ENCODE data around the gene AGAP3.
"Not testable (repeated sequence)": the region's sequence is repeated elsewhere in the genome, so short reads cannot be mapped to it uniquely, and the experiment has no call there.

The AGAP3 gene

DNA sequence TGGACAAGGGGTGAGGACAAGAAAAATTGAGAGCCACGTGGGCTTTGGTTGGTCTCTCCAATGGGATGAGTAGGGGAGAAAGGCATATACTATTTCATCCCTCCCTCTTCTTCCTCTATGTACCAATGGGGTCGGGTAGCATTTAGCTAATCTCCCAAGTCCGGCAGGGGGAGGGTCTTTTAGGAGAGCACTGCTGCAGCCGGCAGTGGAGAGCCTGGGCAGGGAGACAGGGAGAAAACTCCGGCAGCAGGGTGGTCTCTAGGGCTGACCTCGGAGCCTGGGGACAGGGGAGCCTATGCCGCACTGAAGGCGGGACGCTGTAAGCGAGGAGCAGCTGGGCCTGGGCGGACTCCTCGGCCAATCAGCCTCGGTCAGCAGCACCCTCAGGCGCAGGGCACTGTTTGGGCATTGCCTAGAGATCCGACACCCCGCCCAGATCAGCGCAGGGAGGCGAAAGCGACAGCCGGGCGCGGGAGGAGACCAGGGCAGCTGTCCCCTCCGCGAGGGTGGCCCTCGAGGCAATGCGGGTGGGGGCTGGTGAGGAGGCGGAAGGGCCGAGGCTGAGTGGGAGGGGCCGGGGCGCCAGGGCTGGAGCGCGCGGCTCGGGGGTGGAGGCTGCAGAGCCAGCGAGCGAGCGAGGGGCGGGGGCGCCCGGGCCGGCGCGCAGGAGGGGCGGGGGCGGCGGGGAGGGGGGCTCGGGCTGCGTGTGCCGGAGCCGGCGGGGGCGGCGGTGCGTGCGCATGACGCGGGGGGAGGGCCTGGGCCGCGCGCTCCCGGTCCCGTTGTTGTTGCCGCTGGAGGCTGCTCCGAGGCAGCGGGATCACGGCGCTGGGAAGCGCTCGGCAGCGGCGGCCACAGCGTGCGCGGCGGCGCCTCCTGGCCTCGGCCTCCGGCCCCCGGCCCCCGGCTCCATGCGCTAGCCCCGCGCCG is at the start of gene AGAP3:
Gene AGAP3, plus strand, starts transcription at position 785 of the 930 bp plus-strand sequence. CDS start 267 bp downstream, outside the sequence.
- peak within 1 kb of the TSS; percentile 75 to 79 for H3K9ac ChIP-seq (ENCODE audit: low read length in 2 of 2)
- no peaks in the 10 kb centered on the region for H3K36me3 ChIP-seq (ENCODE audit: control insufficient read depth in 2 of 2, insufficient read depth in 2 of 2, low read length in 2 of 2)
- H3K4me3 ChIP-seq (ENCODE audit: low read length in 2 of 2): peak within 1 kb of the TSS; percentile 80 to 89
- H3K27me3 ChIP-seq (ENCODE audit: control insufficient read depth in 1 of 2, insufficient read depth in 2 of 2, low read length in 2 of 2): no peaks in the 10 kb centered on the region
- H3K27ac ChIP-seq (ENCODE audit: low read length): peak within 1 kb of the TSS; percentile 96
- H3K4me1 ChIP-seq (ENCODE audit: control insufficient read depth, insufficient read depth, low read length): peaks cover 70% of the 10 kb centered on the region
- H3K9me3 ChIP-seq (ENCODE audit: control insufficient read depth in 2 of 2, low read length in 2 of 2): no peaks in the 10 kb centered on the region

DNA sequence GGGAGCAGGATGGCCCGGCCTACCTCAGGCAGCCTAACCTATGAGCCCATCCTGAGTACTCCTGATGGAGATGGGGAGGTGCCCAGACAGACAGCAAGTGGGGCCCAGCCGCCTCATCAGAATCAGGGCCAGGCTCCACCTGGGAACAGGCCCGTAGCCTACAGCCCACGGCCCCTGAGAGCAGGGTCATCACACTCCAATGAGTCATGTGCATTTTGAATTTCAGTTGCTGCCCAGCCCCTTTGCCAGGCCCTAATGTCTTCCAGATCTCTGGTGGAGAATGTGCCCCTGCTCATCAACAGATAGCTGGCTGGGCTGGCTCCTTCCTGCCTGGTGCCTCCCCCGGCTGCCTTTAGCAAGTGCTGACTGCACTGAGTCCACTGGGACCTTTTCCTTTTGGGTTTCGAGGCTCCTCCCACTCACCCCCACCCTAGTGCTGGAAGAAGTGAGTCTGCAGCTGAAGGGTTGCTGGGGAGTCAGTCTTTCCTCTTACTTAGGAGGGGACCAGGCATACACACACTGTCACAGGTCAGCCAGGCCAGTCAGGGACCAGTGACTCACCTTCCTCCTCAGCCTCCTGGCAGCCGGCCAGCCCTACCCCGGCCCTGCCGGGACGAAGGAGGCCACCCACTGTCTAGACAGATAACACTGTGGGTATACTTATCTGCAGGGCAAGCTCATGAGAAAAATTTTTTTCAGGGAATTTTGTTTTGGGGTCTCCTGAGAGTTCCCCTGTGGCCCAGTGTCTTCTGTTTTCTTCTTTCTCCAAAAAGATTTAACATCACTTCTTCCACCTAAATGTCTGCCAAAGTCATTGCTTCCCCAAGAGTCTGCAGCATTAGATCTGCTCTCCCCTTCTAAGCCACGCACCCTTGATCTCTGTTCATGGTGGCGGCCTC is 47.1 kb upstream of the AGAP3 start:
- Histone ChIP-seq H3K36me3 (ENCODE audit: control insufficient read depth in 2 of 2, insufficient read depth in 2 of 2, low read length in 2 of 2) (peaks cover 29 to 35% of the 10 kb centered on the region in 2 donors), H3K27ac (ENCODE audit: low read length) (no peak overlapping the region), H3K27me3 (ENCODE audit: control insufficient read depth in 1 of 2, insufficient read depth in 2 of 2, low read length in 2 of 2) (no peaks in the 10 kb centered on the region), H3K9me3 (ENCODE audit: control insufficient read depth in 2 of 2, low read length in 2 of 2) (no peaks in the 10 kb centered on the region), H3K9ac (ENCODE audit: low read length in 2 of 2) (no peak overlapping the region), H3K4me3 (ENCODE audit: low read length in 2 of 2) (no peak overlapping the region), H3K4me1 (ENCODE audit: control insufficient read depth, insufficient read depth, low read length) (peaks cover 10% of the 10 kb centered on the region)

DNA sequence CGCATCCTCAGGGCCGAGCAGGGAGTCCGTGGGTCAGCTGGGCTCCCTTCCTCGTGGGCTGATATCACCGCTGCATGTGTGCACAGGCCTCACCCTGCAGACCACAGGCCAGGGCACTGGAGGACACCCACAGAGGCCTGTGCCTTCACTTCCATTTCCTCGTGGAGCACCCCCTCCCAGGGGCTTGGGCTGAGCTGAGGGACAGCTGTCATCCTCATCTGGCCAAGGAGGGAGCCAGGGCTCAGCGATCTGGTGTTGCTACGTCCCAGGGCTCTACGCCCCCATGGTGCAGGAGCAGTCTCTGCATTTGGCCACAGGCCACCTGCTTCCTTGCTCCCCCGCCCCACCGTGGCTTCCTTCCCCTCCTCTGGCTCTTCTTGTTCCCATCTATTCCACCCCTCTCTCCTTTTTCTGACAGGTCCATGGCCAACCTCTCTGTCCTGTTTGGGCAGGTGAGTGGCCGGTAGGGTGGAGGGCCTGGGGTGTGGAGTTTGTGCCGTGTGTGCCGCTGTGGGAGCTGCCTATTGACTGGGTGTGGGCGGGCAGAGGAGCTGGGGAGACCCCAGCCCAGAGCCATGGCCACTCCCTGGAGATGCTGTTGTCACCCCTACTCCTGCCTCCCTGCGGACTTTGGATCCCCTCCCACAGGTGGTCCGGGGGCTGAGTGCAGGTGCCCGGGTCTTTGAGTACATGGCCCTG is 46.3 kb upstream of the AGAP3 start:
- H3K9ac ChIP-seq (ENCODE audit: low read length in 2 of 2): no peak overlapping the region
- no peaks in the 10 kb centered on the region for H3K9me3 ChIP-seq (ENCODE audit: control insufficient read depth in 2 of 2, low read length in 2 of 2)
- no peak overlapping the region for H3K4me3 ChIP-seq (ENCODE audit: low read length in 2 of 2)
- peaks cover 27 to 37% of the 10 kb centered on the region in 2 donors for H3K36me3 ChIP-seq (ENCODE audit: control insufficient read depth in 2 of 2, insufficient read depth in 2 of 2, low read length in 2 of 2)
- no peaks in the 10 kb centered on the region for H3K27me3 ChIP-seq (ENCODE audit: control insufficient read depth in 1 of 2, insufficient read depth in 2 of 2, low read length in 2 of 2)
- H3K4me1 ChIP-seq (ENCODE audit: control insufficient read depth, insufficient read depth, low read length): peaks cover 10% of the 10 kb centered on the region
- no peak overlapping the region for H3K27ac ChIP-seq (ENCODE audit: low read length)

DNA sequence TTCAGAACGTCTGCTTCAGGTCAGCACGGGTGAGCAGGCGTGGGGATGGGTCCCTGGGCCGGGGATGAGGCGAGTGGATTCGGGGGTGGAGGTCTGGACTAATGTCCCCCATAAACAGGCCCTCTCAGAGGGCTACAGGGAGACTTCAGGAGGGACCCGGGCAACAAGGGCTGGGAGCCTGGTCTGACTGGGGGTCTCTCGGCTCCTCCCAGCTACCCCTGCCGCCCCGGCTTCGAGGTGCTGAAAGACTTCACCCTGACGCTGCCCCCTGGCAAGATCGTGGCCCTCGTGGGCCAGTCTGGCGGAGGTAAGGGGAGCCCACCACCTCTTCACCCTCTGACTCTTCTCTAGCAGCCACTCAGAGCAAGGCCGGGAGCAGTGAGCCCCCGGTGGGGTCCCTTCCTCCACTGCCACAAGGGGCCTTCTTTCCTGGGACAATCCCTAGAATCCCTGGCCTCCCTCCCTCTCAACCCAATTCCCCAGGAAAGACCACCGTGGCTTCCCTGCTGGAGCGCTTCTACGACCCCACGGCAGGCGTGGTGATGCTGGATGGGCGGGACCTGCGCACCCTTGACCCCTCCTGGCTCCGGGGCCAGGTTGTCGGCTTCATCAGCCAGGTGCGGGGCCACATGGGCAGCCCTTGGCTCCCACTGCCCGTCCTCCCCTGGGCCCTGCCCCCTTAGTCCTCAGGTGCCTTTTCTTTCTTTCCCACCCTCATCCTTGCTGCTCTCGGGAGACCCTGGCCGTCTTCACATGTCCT is 45.5 kb upstream of the AGAP3 start:
- H3K9ac ChIP-seq (ENCODE audit: low read length in 2 of 2): no peak overlapping the region
- no peaks in the 10 kb centered on the region for H3K27me3 ChIP-seq (ENCODE audit: control insufficient read depth in 1 of 2, insufficient read depth in 2 of 2, low read length in 2 of 2)
- H3K27ac ChIP-seq (ENCODE audit: low read length): no peak overlapping the region
- H3K9me3 ChIP-seq (ENCODE audit: control insufficient read depth in 2 of 2, low read length in 2 of 2): no peaks in the 10 kb centered on the region
- no peak overlapping the region for H3K4me3 ChIP-seq (ENCODE audit: low read length in 2 of 2)
- peaks cover 20 to 31% of the 10 kb centered on the region in 2 donors for H3K36me3 ChIP-seq (ENCODE audit: control insufficient read depth in 2 of 2, insufficient read depth in 2 of 2, low read length in 2 of 2)
- peaks cover 10% of the 10 kb centered on the region for H3K4me1 ChIP-seq (ENCODE audit: control insufficient read depth, insufficient read depth, low read length)

DNA sequence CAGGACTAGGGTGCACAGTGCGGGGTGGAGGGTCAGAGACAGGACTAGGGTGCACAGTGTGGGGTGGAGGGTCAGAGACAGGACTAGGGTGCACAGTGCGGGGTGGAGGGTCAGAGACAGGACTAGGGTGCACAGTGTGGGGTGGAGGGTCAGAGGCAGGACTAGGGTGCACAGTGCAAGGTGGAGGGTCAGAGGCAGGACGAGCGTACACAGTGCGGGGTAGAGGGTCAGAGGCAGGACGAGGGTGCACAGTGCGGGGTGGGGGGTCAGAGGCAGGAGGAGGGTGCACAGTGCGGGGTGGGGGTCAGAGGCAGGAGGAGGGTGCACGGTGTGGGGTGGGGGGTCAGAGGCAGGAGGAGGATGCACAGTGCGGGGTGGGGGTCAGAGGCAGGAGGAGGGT is 42.8 kb upstream of the AGAP3 start:
- not testable (repeated sequence) for H3K9me3 ChIP-seq (ENCODE audit: control insufficient read depth in 2 of 2, low read length in 2 of 2); H3K4me3 ChIP-seq (ENCODE audit: low read length in 2 of 2); H3K27me3 ChIP-seq (ENCODE audit: control insufficient read depth in 1 of 2, insufficient read depth in 2 of 2, low read length in 2 of 2); H3K9ac ChIP-seq (ENCODE audit: low read length in 2 of 2); H3K27ac ChIP-seq (ENCODE audit: low read length)
- peaks cover 11 to 22% of the 10 kb centered on the region in 2 donors for H3K36me3 ChIP-seq (ENCODE audit: control insufficient read depth in 2 of 2, insufficient read depth in 2 of 2, low read length in 2 of 2)
- H3K4me1 ChIP-seq (ENCODE audit: control insufficient read depth, insufficient read depth, low read length): peaks cover 15% of the 10 kb centered on the region

DNA sequence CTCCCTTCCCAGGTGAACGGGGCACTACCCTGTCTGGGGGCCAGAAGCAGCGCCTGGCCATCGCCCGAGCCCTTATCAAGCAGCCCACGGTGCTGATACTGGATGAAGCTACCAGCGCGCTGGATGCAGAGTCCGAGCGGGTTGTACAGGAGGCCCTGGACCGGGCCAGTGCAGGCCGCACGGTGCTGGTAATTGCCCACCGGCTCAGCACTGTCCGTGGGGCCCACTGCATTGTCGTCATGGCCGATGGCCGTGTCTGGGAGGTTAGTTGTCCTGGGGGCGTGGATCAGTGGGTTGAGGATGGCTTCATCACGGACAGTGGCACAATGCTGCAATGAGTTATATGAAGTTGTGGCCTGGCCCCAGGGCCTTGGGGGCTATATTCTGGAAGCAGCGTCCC is 42.3 kb upstream of the AGAP3 start:
- H3K9ac ChIP-seq (ENCODE audit: low read length in 2 of 2): no peak overlapping the region
- no peak overlapping the region for H3K4me3 ChIP-seq (ENCODE audit: low read length in 2 of 2)
- peaks cover 11 to 22% of the 10 kb centered on the region in 2 donors for H3K36me3 ChIP-seq (ENCODE audit: control insufficient read depth in 2 of 2, insufficient read depth in 2 of 2, low read length in 2 of 2)
- no peak overlapping the region for H3K27ac ChIP-seq (ENCODE audit: low read length)
- no peaks in the 10 kb centered on the region for H3K9me3 ChIP-seq (ENCODE audit: control insufficient read depth in 2 of 2, low read length in 2 of 2)
- H3K27me3 ChIP-seq (ENCODE audit: control insufficient read depth in 1 of 2, insufficient read depth in 2 of 2, low read length in 2 of 2): no peaks in the 10 kb centered on the region
- H3K4me1 ChIP-seq (ENCODE audit: control insufficient read depth, insufficient read depth, low read length): peaks cover 10% of the 10 kb centered on the region

DNA sequence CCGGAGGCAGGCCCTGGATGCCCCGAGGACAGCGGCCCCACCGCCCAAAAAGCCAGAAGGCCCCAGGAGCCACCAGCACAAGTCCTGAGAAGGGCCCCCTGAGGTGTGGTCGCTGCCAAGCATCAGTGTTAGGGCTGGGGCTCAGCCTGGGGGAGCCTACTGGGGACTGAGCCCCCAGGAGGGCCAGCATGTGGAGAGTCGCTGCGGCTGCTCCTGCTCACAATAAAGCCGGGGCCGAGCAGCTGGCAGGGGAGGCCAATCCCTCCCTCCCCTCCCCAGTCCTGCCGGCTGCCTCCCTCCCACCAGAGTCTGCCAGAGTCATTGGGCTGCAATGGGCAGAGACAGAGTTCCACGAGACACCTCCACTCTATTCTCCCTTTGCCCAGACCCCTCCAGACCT is 41.0 kb upstream of the AGAP3 start:
- H3K9ac ChIP-seq (ENCODE audit: low read length in 2 of 2): no peak overlapping the region
- peaks cover 4% of the 10 kb centered on the region for H3K4me1 ChIP-seq (ENCODE audit: control insufficient read depth, insufficient read depth, low read length)
- peaks cover 11 to 21% of the 10 kb centered on the region in 2 donors for H3K36me3 ChIP-seq (ENCODE audit: control insufficient read depth in 2 of 2, insufficient read depth in 2 of 2, low read length in 2 of 2)
- no peaks in the 10 kb centered on the region for H3K9me3 ChIP-seq (ENCODE audit: control insufficient read depth in 2 of 2, low read length in 2 of 2)
- no peak overlapping the region for H3K4me3 ChIP-seq (ENCODE audit: low read length in 2 of 2)
- no peaks in the 10 kb centered on the region for H3K27me3 ChIP-seq (ENCODE audit: control insufficient read depth in 1 of 2, insufficient read depth in 2 of 2, low read length in 2 of 2)
- no peak overlapping the region for H3K27ac ChIP-seq (ENCODE audit: low read length)

DNA sequence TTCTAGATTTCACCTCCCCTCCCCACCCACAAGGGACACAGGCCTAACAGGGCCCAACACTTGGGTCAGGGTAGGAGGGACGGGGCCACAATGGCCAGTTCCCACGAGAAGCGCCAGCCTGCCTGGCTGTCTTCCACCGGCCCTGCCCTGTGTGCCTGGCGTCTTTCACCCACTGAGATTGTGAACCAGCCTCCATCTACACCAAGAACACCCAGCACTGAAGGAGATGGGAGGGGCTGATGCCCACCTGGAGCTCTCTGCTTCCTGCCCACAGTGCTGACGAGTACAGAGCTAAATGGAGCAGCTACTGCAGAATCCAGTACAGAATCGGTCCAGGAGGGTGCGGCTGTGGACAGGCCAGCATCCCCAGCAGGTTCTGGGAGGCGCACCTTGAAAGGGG is 40.3 kb upstream of the AGAP3 start:
- H3K4me3 ChIP-seq (ENCODE audit: low read length in 2 of 2): no peak overlapping the region

DNA sequence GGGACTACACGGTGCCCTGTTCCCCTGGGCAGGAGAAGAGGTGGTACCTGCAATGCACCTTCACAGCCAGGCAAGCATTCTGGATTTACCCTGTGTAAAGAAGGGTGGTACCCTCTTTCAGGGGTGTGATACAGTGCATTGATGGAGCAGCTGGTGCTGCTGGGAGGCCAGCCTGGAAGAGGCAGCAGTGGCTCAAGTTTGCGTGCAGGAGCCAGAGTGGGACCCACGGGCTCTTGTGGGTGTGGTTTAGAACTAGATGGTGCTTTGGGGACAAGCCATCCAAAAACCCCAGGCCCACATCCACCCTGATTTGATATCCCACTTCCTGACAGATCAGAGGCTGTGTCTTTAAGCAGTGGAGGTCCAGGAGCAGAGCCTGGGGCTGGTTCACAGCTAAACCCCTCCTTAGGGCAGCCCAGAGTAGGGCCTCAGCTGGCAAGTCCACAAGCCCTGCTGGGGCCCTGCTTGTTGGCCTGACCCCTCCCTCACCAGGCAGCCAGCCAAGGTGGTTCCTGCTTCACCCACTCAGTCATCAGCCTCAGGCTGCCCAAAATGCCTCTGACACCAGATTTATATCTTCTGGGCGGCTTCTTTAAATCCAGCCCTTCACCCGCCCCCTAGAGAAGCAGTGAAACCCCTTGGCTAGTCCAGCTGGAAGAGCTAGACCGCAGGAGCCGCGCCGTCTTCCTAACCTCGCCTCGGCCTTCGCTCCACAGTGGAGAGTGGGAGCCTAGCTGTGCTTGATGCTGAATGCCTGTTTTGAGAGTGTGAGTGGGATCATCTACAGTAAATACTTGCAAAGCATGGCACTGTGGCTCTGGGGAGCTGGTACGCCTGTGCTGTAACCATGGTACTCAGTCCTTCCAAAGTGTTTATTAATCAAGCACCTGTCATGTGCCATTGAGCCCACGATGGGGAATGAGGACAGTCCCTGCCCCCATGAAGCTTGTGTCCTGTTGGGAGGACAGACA is 39.4 kb upstream of the AGAP3 start:
- no peak overlapping the region for H3K9ac ChIP-seq (ENCODE audit: low read length in 2 of 2)
- no peaks in the 10 kb centered on the region for H3K27me3 ChIP-seq (ENCODE audit: control insufficient read depth in 1 of 2, insufficient read depth in 2 of 2, low read length in 2 of 2)
- H3K36me3 ChIP-seq (ENCODE audit: control insufficient read depth in 2 of 2, insufficient read depth in 2 of 2, low read length in 2 of 2): peaks cover 8 to 15% of the 10 kb centered on the region in 2 donors
- H3K4me1 ChIP-seq (ENCODE audit: control insufficient read depth, insufficient read depth, low read length): peaks cover 9% of the 10 kb centered on the region
- no peak overlapping the region for H3K4me3 ChIP-seq (ENCODE audit: low read length in 2 of 2)
- no peaks in the 10 kb centered on the region for H3K9me3 ChIP-seq (ENCODE audit: control insufficient read depth in 2 of 2, low read length in 2 of 2)
- no peak overlapping the region for H3K27ac ChIP-seq (ENCODE audit: low read length)

More for the DNA sequence above, 40.3 kb upstream of the AGAP3 start:
- Histone ChIP-seq H3K36me3 (ENCODE audit: control insufficient read depth in 2 of 2, insufficient read depth in 2 of 2, low read length in 2 of 2) (peaks cover 11 to 21% of the 10 kb centered on the region in 2 donors), H3K9me3 (ENCODE audit: control insufficient read depth in 2 of 2, low read length in 2 of 2) (no peaks in the 10 kb centered on the region), H3K27me3 (ENCODE audit: control insufficient read depth in 1 of 2, insufficient read depth in 2 of 2, low read length in 2 of 2) (no peaks in the 10 kb centered on the region), H3K27ac (ENCODE audit: low read length) (no peak overlapping the region), H3K4me1 (ENCODE audit: control insufficient read depth, insufficient read depth, low read length) (peaks cover 7% of the 10 kb centered on the region), H3K9ac (ENCODE audit: low read length in 2 of 2) (no peak overlapping the region)

All from stomach smooth muscle (tissue), 2 donors.